HUDEP-2 (cell line): ENCODE measurements around the gene PRKAG2.
"Not testable (repeated sequence)": the region's sequence is repeated elsewhere in the genome, so short reads cannot be mapped to it uniquely, and the experiment has no call there.

Experiments used
- DNase-seq, 76 experiments: peaks; one replicate each; lab custom pipeline; 2025; ENCODE audit not compliant: unreplicated experiment in 76 of 76; lab: John Stamatoyannopoulos, UW

Gene PRKAG2

DNA sequence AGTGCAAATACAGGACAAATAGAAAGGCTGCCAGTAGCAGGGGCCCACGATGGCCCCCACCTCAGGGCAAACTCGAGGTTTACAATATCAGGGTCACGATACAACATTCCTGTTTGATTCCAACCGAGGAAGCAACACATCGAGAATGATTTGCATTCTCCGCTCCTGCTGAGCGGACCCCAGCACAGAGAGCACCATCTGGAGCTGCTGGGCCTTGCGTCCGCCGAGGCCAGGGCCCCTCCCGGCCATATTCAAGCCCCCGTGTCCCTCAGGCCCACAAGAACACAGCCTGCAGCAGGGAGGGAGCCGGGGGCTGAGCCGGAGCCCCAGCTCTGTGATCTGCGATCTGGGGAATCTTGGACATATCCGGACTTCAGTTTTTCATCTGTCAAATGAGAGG lies 84.3 kb downstream of the PRKAG2 start:
- no peak for DNase-seq

DNA sequence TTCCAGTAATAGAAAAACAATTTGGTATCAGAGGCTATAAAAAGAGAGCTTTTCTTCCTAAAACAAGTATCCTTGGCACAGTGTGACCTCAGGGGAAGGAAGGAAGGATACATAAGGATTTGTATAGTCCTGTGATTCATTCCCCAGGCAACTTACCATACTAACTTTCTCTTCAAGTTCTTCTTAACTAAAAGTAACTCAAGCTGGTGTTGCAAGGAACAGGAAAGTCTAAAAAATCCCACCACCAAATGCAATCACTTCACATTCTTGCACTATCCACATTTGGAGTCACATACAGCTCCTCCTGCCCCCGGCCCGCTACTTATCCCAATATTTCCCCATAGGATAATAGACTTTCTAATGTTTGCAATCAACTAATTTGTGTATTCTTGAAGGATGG lies 84.8 kb downstream of the PRKAG2 start:
- no peak for DNase-seq

- DNase-seq: no peak
Observed at GRCh38 chr7:151790830-151791620, 85.9 kb downstream of the PRKAG2 start.

DNA sequence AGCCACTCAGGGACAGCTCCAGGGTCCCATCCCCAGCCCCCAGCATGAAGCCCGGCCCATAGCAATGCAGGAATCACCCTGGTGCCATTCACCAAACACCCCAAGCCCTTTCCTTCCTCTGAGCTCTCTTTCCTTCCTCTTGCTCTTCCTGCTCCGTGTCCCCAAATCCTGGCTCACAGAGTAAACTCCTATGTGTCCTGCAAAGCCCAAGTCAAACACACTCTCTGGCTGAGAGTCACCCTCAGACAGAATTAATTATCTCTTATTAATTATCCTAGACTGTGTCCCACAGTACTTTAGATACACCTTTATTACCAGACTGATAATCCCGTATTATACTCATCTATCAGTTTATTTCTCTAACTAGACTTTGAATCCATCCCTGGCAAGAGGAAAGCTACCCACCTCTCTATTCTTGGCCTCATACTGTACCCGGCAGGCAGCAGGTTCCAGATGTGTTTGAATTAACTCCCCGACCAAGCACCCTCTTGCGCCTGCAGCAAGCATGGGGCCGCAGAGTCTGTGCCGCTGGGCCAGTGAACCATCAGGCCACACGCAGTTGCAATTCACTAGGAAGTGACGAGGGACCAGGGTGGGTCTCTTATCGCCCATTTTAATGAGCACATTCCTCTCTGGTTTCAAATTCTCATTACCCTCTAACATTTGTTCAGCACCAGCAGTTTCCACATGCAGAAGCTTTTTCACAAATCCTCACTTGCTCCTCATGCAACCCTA lies 86.7 kb downstream of the PRKAG2 start:
- DNase-seq: no peak

DNA sequence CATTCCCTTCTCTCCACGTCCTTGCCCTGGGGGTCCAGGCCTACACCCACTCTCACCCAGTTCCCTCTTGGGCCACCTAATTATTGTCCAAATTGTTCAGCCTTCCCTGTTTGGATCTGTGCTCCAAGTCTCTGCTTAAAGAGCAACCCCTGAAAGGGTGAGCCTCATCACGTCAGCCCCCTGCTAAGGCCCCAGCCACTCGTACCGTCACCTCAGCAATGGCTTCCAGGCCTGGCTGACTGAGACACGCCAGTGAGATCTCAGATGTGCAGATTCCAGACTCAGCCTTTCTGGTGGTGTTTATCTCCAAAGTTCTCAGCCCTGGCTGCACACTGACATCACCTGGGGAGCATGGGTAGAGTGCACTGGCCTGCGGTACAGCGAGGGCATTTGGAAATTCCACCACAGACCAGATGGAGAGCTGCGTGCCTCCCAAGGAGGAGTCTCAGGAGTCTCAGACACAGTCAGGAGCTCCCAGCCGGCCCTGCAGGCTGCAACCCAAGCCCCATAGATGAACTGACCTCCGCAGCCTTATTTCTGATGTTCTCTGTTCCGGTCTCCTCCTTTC lies 87.5 kb downstream of the PRKAG2 start:
- DNase-seq: no peak

DNA sequence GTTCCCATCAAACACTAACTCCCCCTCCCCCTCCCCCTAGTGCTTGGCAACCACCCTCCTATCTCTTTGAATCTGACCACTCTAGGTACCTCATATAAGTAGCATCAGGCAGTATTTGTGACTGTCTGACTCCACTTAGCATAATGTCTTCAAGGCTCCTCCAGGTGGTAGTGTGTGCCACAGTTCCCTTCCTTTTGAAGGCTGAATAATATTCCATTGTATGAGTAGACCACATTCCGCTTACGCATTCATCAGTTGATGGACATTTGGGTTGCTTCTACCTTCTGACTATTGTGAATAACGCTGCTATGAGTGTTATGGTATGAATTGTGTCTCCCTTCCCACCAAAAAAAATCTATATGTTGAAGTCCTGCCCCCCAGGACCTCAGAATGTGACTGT lies 89.6 kb downstream of the PRKAG2 start:
- no peak for DNase-seq

GRCh38 chr7:151786936-151787335 lies 90.0 kb downstream of the PRKAG2 start:
- no peak for DNase-seq

DNA sequence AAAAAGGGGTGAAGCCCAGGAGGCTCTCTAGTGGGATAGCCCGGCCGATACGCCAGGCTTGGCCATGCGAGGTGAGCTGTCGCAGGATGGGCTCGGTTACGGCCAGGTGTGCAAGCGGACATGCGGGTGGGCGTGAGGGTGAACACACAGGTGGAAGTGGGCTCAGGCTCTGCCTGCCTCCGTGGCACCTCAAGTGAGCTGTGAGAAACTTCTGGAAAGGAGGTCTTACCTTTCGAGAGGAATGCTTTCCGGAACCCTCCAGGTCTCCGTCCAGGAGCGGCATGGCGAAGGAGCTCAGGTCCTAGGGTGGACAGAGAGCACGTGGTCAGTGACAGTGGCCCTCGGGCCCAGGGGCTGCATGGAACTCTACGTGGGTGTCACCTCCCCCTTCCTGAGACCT lies 90.7 kb downstream of the PRKAG2 start:
- DNase-seq: no peak

DNA sequence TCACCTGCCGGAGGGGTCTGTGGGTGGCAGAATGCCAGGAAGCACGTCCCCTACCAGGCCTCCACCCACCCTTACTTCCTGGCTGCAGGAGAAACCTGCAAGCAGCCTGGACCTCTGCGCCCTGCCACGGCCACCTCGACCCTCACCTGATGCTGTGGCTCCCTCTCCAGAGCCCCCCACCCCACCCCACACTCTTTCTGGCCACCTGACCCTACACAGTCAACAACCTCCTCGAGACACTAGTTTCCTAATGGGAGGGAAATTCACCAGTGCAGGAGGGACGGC lies 91.3 kb downstream of the PRKAG2 start:
- DNase-seq: no peak

GRCh38 chr7:151784853-151785680 lies 91.8 kb downstream of the PRKAG2 start:
- DNase-seq: no peak

GRCh38 chr7:151783958-151784575 lies 92.8 kb downstream of the PRKAG2 start:
- DNase-seq: no peak

DNA sequence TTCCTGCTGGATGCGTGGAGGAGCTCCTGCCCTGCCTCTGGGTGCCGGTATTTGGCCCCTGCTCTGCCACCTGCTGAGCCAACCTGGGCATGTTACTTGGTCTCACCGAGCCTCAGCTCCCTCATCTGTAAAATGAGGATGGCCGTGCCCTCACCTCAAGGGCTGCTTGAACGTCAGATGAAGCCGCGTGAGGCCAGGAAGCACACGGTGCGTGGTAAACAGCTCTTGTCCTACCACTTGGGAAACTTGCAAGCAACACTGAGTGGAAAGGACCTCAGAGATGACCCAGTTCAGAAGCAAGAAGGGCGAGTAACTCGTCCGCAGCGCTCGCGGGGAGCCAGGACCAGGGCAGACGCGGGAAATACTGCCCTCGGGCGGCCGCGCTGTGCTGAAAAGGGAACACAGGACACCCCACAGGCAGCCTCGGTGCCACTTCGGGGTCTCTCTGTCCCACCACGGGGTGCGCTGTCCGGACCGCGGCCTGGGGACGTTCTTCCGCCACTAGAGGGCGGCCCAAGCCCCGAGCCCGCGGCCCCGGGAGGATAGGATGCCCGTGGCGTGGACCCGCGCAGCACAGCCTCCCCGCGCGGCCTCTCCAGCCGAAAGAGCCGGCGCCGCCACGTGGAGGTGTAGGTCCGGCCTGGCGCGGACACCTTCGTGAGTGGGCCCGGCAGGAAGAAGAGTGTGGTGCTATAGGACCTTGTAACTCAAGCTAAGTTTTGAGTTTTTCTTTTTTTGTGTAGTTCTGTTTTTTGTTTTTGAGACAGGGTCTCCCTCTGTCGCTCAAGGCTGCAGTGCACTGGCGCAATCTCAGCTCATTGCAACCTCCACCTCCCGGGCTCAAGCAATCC lies 94.1 kb downstream of the PRKAG2 start:
- DNase-seq: peak in 41 of 76 experiments; percentile 2 to 50 (median 22)

DNA sequence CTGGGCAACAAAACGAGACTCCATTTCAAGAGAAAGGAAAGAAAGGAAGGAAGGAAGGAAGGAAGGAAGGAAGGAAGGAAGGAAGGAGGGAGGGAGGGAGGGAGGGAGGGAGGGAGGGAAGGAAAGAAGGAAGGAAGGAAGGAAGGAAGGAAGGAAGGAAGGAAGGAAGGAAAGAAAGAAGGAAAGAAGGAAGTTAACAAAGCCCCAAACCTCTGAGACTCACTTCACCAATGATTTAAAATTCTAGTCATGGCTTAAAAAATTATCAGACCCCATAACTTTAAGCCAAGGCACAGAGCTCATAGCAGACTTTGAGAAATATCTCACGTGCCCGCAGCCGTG lies 94.7 kb downstream of the PRKAG2 start:
- DNase-seq: not testable (repeated sequence)

DNA sequence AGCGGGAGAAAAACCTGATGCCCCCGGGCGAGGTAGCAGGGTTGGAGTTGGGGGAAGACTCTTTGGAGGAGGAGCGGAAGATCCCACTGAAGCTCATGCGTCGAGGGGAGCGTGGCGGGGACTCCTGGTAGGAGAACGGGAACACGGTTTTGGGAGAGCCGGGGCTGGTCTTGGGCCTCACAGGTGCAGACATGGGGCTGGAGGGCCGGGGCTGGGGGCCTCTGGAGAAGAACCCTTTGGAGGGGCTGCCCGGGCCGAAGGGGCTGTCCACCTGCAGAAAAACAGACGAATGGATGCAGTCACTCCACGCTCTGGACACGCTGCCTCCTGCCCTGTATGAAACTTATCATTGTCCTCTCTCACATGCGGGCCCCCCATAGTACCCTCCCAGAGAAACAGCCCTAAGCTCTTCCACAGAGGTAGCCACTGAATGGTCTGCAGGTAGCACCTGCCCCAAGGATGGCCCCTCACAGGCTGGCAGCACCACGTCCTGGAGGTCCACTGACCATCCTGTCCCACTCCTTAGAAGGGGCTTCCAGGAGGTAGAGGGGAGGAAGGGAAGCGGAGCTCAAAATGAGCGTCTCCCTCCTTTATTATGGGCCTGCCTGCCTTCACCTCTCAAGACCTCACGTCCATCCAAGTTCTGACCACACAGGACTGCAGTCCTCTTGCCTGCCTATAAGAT lies 95.6 kb downstream of the PRKAG2 start:
- no peak for DNase-seq

GRCh38 chr7:151780631-151781030 lies 96.3 kb downstream of the PRKAG2 start:
- DNase-seq: no peak

DNA sequence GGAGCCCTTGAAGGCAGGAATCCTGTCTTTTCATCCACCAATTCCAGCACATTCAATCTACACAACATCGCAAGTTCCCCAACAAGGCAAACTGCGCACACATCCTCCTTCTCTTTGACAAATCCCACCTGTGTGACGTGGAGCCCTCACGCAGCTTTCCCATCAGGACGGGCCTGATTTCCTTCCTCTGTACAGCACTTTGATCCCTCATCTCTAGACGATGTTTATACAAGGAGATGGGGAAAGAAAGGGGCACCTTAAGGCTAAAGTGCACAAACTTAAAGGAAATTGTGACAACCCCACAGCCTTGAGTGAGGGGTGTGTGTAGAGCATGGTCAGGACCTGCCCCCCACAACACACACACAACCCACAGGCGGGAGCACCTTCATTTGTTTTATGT lies 97.2 kb downstream of the PRKAG2 start:
- peak in 1 of 76 experiments; percentile 3 for DNase-seq

- DNase-seq: no peak
Observed at GRCh38 chr7:151779255-151779654, 97.7 kb downstream of the PRKAG2 start.

- DNase-seq: no peak
Observed at GRCh38 chr7:151777908-151778670, 98.8 kb downstream of the PRKAG2 start.

DNA sequence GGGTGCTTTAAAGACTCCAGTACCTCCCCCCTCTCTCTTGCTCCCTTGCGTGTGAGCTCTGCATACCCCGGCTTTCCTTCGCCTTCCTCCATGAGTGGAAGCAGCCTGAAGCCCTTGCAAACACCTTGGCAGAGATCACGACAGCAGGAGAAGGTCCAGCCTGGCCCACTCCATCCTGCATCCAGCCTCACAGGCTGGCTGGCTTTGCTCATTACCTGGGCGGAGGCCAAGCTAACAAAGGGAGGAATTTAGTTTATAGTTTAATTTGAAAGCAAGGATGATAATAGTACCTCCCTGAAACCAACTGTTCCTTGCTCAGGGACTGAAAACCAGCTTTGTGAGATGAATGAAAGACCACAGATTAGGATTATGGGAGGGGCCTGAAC lies 99.4 kb downstream of the PRKAG2 start:
- no peak for DNase-seq
